Measurements from ENCODE around the gene LRRK1.

Gene LRRK1

DNA sequence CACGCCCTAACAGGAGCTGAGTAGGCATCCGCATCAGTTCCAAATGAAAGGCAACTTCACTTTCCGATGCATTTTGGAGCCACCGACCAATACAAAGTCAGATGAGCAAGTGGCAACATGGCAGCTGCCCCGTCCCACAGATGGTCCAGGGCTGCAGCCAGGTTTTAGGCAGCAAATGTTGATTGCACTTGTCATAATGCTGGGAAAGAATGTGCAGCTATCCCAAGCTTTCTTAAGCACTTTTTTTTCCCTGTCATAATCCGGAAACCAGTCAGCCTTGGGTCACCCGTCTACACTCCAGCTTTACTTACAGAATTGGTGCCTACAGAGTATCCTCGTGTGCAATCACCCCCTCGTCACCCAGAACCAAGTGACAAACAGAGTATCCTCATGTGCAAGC, 185.0 kb downstream of the LRRK1 start:
- Histone ChIP-seq H3K9me3 (ENCODE audit: insufficient read depth, low read depth, low read length) (no peaks in the 10 kb centered on the region), H3K4me3 (ENCODE audit: low read length) (no peak overlapping the region), H3K9ac (ENCODE audit: low read depth, low read length) (no peak overlapping the region), H3K27ac (ENCODE audit: low read length) (no peak overlapping the region), H3K4me1 (ENCODE audit: insufficient read depth, low read length) (peaks cover 8% of the 10 kb centered on the region; the same call in 1 of the 2 replicates), H3K36me3 (ENCODE audit: insufficient read depth, low read depth, low read length) (no peaks in the 10 kb centered on the region), H3K27me3 (ENCODE audit: insufficient read depth, low read length) (no peaks in the 10 kb centered on the region)

DNA sequence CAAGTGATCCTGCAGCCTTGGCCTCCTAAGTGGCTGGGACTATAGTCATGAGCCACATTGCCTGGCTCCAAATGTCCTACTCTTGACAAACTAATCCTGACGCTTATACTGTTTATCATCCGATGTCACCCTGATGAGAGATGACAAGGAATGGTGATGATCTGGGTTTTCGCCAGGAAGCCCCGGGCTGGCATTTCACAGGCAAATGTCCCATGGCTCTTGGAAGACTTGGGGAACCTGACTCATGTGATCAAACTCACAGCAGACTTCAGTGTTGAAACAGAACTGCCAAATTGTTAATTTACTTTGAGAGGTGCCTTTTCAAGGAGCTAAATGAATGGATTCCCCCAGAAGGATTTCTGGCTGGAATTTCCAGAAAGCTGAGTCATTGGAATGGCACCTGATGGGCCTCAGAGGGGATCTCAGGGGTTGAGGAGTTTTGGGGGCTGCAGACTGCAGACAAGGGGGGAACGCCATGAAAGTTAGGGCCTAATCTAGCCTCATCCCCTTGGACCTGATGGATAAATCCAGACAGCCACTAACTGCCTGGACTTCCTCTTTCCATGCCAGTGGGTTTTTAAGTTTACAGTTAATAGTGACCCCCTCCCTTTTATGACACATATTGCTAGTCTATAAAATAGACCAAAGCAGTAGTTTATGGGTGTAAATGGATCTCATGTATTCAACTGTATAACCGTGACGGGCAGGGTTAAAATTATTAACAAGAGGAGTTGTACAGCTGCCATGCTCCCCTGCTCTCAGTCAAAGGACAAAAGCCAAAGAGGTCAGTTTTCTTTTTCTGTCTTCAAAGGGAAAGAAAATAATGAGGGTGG, 186.1 kb downstream of the LRRK1 start:
- no peak overlapping the region for H3K27ac ChIP-seq (ENCODE audit: low read length)
- H3K4me1 ChIP-seq (ENCODE audit: insufficient read depth, low read length), result peaks cover 8% of the 10 kb centered on the region; the same call in 1 of the 2 replicates
- H3K27me3 ChIP-seq (ENCODE audit: insufficient read depth, low read length), result no peaks in the 10 kb centered on the region
- no peak overlapping the region for H3K4me3 ChIP-seq (ENCODE audit: low read length)
- no peaks in the 10 kb centered on the region for H3K9me3 ChIP-seq (ENCODE audit: insufficient read depth, low read depth, low read length)
- H3K36me3 ChIP-seq (ENCODE audit: insufficient read depth, low read depth, low read length), result no peaks in the 10 kb centered on the region
- H3K9ac ChIP-seq (ENCODE audit: low read depth, low read length), result peak overlapping the region; percentile 8; the same call in 1 of the 2 replicates

DNA sequence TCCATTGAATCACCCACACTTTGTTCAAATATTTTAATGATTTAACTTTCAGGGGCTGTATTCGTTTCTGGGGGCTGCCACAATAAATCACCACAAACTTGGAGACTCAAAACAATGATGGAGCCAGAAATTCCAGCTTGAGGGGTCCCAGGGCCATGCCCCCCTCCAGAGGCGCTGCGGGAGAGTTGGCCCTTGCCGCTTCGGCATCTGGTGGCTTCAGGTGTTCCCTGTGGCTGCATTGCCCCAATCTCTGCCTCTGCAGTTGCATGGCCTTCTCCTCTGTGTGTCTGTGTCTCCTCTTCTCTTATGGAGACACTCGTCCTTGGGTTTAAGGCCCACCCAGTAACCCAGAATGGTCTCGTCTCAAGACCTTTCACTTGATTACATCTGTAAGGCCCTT, 187.9 kb downstream of the LRRK1 start:
- Histone ChIP-seq H3K4me1 (ENCODE audit: insufficient read depth, low read length) (peaks cover 8% of the 10 kb centered on the region; the same call in 1 of the 2 replicates), H3K36me3 (ENCODE audit: insufficient read depth, low read depth, low read length) (no peaks in the 10 kb centered on the region), H3K9ac (ENCODE audit: low read depth, low read length) (no peak overlapping the region), H3K4me3 (ENCODE audit: low read length) (no peak overlapping the region), H3K27ac (ENCODE audit: low read length) (no peak overlapping the region), H3K27me3 (ENCODE audit: insufficient read depth, low read length) (no peaks in the 10 kb centered on the region), H3K9me3 (ENCODE audit: insufficient read depth, low read depth, low read length) (no peaks in the 10 kb centered on the region)

DNA sequence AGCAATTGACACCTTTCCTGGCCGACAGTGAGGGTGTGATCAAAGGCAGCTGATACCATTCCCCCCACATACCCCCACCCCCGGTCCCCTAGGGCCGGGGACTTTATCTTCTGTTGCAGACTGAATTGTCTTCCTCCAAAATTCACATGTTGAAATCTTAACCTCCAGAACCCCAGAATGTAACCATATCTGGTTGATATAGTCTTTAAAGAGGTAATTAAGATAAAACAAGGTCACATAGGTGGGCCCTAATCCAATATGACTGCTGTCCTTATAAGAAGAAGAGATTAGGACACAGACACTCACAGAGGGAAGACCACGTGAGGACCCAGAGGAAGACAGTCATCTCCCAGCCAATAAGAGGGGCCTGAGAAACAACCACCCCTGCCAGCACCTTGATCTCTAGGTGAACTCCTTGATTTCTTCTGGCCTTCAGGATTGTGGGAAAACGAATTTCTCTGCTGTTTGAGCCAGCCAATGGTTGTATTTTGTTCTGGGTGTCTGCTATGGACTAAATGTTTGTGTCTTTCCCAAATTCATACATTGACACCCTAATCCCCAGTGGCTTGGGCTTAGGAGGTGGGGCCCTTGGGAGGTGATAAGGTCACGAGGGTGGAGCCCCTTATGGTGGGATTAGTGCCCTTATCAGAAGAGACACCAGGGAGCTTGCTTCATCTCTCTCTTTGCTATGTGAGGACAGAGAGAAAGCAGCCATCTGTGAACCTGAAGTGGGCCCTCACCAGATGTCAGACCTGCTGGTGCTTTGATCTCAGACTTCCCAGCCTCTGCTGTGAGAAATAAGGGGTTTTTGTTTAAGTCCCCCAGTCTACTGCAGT, 188.7 kb downstream of the LRRK1 start:
- Histone ChIP-seq H3K4me3 (ENCODE audit: low read length) (no peak overlapping the region), H3K4me1 (ENCODE audit: insufficient read depth, low read length) (peaks cover 8% of the 10 kb centered on the region; the same call in 1 of the 2 replicates), H3K27me3 (ENCODE audit: insufficient read depth, low read length) (no peaks in the 10 kb centered on the region), H3K9me3 (ENCODE audit: insufficient read depth, low read depth, low read length) (no peaks in the 10 kb centered on the region), H3K36me3 (ENCODE audit: insufficient read depth, low read depth, low read length) (no peaks in the 10 kb centered on the region), H3K9ac (ENCODE audit: low read depth, low read length) (no peak overlapping the region), H3K27ac (ENCODE audit: low read length) (no peak overlapping the region)

DNA sequence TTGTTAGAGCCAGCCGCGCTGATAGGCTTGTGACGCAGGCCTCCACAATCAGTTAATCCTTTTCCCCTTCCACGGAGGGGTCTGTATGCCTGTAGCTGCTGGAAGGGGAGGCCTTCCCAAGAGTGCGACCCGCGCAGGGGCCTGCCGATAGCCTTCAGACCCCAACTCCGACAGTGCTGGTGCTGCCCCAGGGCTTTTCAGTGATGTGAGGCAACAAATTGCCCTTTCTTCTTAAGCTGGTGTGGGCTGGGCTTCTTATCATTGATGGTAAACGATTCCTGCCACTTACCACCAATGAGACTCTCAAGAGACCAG, 189.3 kb downstream of the LRRK1 start:
- no peak overlapping the region for H3K9ac ChIP-seq (ENCODE audit: low read depth, low read length)
- peaks cover 8% of the 10 kb centered on the region; the same call in 1 of the 2 replicates for H3K4me1 ChIP-seq (ENCODE audit: insufficient read depth, low read length)
- no peaks in the 10 kb centered on the region for H3K36me3 ChIP-seq (ENCODE audit: insufficient read depth, low read depth, low read length)
- no peak overlapping the region for H3K27ac ChIP-seq (ENCODE audit: low read length)
- H3K9me3 ChIP-seq (ENCODE audit: insufficient read depth, low read depth, low read length), result no peaks in the 10 kb centered on the region
- H3K27me3 ChIP-seq (ENCODE audit: insufficient read depth, low read length), result no peaks in the 10 kb centered on the region
- H3K4me3 ChIP-seq (ENCODE audit: low read length), result no peak overlapping the region

DNA sequence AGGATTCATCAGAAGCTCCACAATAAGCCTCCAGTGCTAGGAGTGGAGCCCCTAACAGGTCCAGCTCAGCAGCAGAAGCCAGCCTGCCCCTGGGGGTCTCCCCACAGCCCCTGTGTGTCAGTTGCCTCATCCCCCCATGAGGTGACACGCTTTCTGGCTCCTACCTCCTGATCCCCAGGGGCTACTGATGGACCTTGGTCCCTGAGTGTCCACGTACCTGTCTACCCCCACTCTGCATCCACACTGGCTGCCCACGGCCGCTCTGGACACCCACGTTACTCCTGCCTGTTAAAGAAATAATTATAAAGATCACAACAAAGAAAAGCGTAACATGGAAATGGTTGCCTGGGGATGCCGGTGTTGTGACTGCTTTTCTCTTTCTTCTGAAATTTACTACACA, 189.6 kb downstream of the LRRK1 start:
- Histone ChIP-seq H3K36me3 (ENCODE audit: insufficient read depth, low read depth, low read length) (no peaks in the 10 kb centered on the region), H3K27ac (ENCODE audit: low read length) (no peak overlapping the region), H3K4me1 (ENCODE audit: insufficient read depth, low read length) (peaks cover 8% of the 10 kb centered on the region; the same call in 1 of the 2 replicates), H3K27me3 (ENCODE audit: insufficient read depth, low read length) (no peaks in the 10 kb centered on the region), H3K4me3 (ENCODE audit: low read length) (no peak overlapping the region), H3K9me3 (ENCODE audit: insufficient read depth, low read depth, low read length) (no peaks in the 10 kb centered on the region), H3K9ac (ENCODE audit: low read depth, low read length) (no peak overlapping the region)

DNA sequence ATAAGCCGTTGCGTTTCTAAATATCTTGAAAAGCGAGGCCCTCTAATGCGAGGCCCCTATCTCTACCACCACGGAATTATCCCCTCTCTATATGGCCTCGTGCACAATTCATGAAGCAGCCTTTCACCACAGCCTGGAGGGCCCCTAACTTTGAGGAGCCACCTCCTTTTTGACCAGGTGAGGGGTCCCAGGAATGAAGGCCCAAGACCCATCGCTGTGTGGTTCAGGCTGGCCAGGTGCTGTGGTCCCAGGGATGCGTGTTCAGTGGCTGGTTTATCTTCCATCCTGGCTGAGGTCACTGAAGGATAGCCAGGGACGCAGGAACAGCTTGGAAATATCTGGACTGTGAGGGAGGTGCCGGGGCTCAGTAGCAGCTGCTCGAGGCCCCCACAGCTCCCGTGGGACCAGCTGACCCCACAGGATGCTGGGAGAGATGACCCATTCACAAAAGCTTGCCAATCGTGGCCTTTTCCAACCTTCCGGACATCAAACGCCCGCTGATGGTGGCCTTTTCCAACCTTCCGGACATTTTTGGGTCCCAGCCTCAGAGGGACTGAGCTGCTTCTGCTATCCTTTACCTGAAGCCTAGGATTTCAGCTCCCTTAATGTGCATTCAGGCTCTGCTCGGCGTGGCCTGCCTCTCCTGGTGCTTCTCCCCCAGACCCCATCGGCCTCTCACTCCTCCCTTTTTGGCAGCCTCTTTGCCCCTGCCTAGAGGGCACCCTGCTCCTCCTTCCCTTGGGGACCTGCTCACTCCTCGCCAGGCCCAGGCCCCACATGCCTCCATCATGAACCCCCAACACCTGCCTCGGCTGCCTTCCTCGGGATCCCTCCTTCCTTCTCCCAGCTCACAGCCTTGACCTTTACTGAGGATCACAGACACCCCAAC, 191.8 kb downstream of the LRRK1 start:
- H3K9ac ChIP-seq (ENCODE audit: low read depth, low read length), result no peak overlapping the region
- H3K27ac ChIP-seq (ENCODE audit: low read length), result no peak overlapping the region
- no peaks in the 10 kb centered on the region for H3K9me3 ChIP-seq (ENCODE audit: insufficient read depth, low read depth, low read length)
- H3K36me3 ChIP-seq (ENCODE audit: insufficient read depth, low read depth, low read length), result no peaks in the 10 kb centered on the region
- H3K4me1 ChIP-seq (ENCODE audit: insufficient read depth, low read length), result no peaks in the 10 kb centered on the region; the same call in 1 of the 2 replicates
- H3K27me3 ChIP-seq (ENCODE audit: insufficient read depth, low read length), result no peaks in the 10 kb centered on the region
- H3K4me3 ChIP-seq (ENCODE audit: low read length), result no peak overlapping the region

DNA sequence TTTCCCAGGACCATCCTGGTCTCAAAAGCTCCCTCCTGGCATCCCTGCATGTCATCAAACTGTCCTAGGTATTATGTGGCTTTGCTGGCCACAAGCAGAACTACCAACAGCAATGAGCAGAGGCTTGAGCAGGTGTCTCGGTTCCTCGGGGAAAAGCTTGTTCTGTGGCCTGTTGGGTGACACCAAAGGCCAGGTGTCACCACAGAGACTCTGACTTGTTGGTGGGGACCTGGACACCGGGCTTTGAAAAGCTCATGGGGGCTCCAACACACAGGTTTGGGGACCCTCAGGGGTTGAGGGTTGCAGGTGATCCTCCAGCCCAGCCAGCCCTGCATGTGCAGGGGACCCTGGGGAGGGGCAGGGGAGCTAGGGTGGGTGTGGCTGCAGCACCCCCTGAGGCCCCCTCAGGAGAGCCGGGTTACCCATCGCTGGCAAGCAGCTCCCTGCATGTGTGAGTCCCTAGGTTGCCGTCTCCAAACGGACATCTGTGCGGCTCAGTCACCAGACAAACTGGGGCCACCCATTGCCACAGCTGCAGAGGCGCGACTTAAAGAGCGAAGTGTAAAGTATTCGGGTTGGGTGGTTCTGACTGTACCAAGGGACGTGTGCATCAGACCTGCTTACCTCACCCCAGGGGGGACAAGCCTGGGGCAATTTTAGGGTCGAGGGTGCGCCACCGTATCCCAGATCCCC, 192.6 kb downstream of the LRRK1 start:
- no peaks in the 10 kb centered on the region for H3K9me3 ChIP-seq (ENCODE audit: insufficient read depth, low read depth, low read length)
- no peaks in the 10 kb centered on the region for H3K36me3 ChIP-seq (ENCODE audit: insufficient read depth, low read depth, low read length)
- H3K4me1 ChIP-seq (ENCODE audit: insufficient read depth, low read length), result no peaks in the 10 kb centered on the region; the same call in 1 of the 2 replicates
- no peak overlapping the region for H3K9ac ChIP-seq (ENCODE audit: low read depth, low read length)
- H3K27ac ChIP-seq (ENCODE audit: low read length), result no peak overlapping the region
- H3K27me3 ChIP-seq (ENCODE audit: insufficient read depth, low read length), result no peaks in the 10 kb centered on the region
- no peak overlapping the region for H3K4me3 ChIP-seq (ENCODE audit: low read length)

DNA sequence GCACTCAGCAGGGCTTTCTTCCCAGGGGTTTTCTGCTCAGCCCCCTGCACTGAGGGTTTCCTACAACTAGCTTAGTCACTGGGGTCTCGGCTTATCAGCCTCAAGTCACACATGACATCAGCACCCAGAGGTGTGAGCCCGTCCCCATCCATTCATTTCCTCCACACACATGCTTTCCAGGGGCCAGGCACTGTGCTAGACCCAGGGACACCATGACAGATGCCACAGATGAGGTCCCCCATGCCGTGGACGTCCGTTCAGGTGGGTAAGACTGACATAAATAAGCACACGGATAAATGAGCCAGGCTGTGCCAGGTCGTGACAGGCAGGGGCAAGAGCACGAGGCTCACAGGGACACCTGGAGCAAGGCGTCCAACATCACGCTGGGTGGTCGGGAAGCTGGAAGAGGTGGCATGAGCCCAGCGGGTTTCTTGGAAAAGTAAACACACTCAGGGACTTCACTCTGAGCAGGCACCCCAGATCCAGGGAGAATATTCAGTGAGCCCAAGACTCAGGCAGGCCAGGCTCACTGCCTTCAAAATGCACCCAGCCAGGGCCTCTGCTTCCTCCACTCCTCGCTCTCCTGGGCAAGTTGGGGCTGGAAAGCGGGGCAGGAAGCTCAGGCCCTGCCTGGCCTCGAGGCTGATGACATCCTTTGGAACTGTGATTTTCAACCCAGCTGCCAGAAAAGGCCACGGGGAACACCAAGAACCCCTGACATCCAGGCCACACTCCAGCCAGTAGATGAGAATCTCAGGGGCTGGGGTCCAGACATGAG, 193.4 kb downstream of the LRRK1 start:
- H3K36me3 ChIP-seq (ENCODE audit: insufficient read depth, low read depth, low read length), result no peaks in the 10 kb centered on the region
- no peak overlapping the region for H3K9ac ChIP-seq (ENCODE audit: low read depth, low read length)
- no peaks in the 10 kb centered on the region; the same call in 1 of the 2 replicates for H3K4me1 ChIP-seq (ENCODE audit: insufficient read depth, low read length)
- no peaks in the 10 kb centered on the region for H3K27me3 ChIP-seq (ENCODE audit: insufficient read depth, low read length)
- no peak overlapping the region for H3K4me3 ChIP-seq (ENCODE audit: low read length)
- no peaks in the 10 kb centered on the region for H3K9me3 ChIP-seq (ENCODE audit: insufficient read depth, low read depth, low read length)
- H3K27ac ChIP-seq (ENCODE audit: low read length), result no peak overlapping the region

DNA sequence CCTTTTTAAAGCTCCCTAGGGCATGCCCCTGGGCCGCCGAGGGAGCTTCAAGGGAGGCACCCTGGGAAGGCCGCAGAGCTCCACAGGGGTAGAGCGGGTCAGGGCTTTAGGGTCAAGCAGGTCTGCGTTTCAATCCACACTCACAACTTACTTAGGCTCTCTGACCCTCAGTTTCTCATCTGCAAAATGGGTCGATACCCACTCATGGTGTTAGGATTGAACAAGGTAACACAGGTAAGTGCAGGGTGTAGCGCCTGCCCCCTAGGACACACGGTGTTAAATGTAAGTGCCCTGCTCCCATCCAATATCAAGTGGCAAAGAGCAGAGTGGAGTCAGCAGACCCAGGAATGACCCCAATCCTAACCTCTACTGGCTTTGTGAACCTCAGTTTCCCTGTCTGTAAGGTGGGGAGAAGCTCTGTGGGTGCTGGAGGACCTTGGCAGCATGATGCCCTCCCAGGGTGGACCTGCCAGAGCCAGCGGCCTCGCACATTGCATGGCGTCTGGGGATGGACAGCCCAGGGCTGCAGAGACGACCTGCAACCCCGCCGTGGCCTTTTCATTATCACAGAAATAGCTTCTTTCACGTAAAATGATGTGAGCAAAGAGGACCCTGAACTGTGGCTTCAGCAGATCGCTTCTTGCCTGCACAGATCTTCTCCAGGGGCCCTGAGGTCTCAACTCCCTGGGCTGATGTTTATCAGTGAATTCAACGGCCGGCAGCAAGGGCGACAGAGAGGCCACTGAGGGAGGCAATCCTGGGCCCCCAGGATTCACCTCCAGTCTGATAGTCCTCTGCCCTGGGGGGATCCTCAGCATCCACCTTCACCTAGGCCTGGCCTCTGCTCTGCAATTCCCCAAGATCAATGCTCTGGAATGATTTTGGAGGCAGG, 194.2 kb downstream of the LRRK1 start:
- Histone ChIP-seq H3K36me3 (ENCODE audit: insufficient read depth, low read depth, low read length) (no peaks in the 10 kb centered on the region), H3K9me3 (ENCODE audit: insufficient read depth, low read depth, low read length) (no peaks in the 10 kb centered on the region), H3K4me3 (ENCODE audit: low read length) (no peak overlapping the region), H3K27me3 (ENCODE audit: insufficient read depth, low read length) (no peaks in the 10 kb centered on the region), H3K9ac (ENCODE audit: low read depth, low read length) (no peak overlapping the region), H3K27ac (ENCODE audit: low read length) (no peak overlapping the region), H3K4me1 (ENCODE audit: insufficient read depth, low read length) (no peaks in the 10 kb centered on the region; the same call in 1 of the 2 replicates)
